Keratinocyte (primary cell): Measurements from ENCODE around the gene MAGI1. TPM values are rescaled to one million over a fixed set of nuclear protein-coding genes. Genes with fewer than 3 reads are reported as not detected.

Source experiments
- DNase-seq: peaks from one replicate; pipeline ENCODE4 v3.0.0-alpha.2; 2011; ENCODE audit warnings: low read depth, missing footprints, low spot score
- FAIRE-seq: peaks from 2 replicates; lab custom pipeline; 2011; peaks lifted over from hg19 to GRCh38; lab: Jason Lieb, UNC
- H2AFZ ChIP-seq: 2 replicates; pipeline ENCODE4 v1.6.0; 2012; ENCODE audit warnings: low read length, control low read depth, inconsistent platforms; ENCODE audit not compliant: control insufficient read depth
- H3K27ac ChIP-seq: 2 replicates; pipeline ENCODE4 v1.5.1; 2011; ENCODE audit warnings: low read length; ENCODE audit not compliant: control insufficient read depth, insufficient read depth
- H3K27me3 ChIP-seq: 3 replicates; pipeline ENCODE4 v1.6.0; 2011; ENCODE audit warnings: low read length; ENCODE audit not compliant: control insufficient read depth, insufficient read depth; ENCODE audit errors: extremely low read depth
- H3K36me3 ChIP-seq, 2 experiments: 2 replicates in 1 of 2; 3 replicates in 1 of 2; pipeline ENCODE4 v1.5.1; 2011; ENCODE audit warnings: low read length in 2 of 2, mild to moderate bottlenecking in 1 of 2; ENCODE audit not compliant: control insufficient read depth in 2 of 2, insufficient read depth in 2 of 2; ENCODE audit errors: extremely low read depth in 1 of 2
- H3K4me1 ChIP-seq: 3 replicates; pipeline ENCODE4 v1.5.1; 2011; ENCODE audit warnings: low read length; ENCODE audit not compliant: control insufficient read depth, insufficient read depth; ENCODE audit errors: extremely low read depth
- H3K4me2 ChIP-seq: 3 replicates; pipeline ENCODE4 v1.6.0; 2011; ENCODE audit warnings: low read depth, low read length; ENCODE audit not compliant: control insufficient read depth, insufficient read depth; ENCODE audit errors: extremely low read depth
- H3K4me3 ChIP-seq, 3 experiments: fragments of 200-600 bp in 1 of 3; sonication (generic) in 1 of 3; 2 replicates in 2 of 3; 3 replicates in 1 of 3; pipeline ENCODE4 v1.5.1; 2011 to 2016; ENCODE audit warnings: low read length in 3 of 3, mild to moderate bottlenecking in 3 of 3, control low read depth in 2 of 3, inconsistent platforms in 1 of 3, low read depth in 1 of 3, mixed read lengths in 1 of 3, mixed run types in 1 of 3, moderate library complexity in 1 of 3; ENCODE audit not compliant: control insufficient read depth in 2 of 3, insufficient read depth in 2 of 3; ENCODE audit errors: extremely low read depth in 1 of 3
- H3K79me2 ChIP-seq: 2 replicates; pipeline ENCODE4 v1.6.0; 2012; ENCODE audit warnings: low read length; ENCODE audit not compliant: control insufficient read depth, insufficient read depth
- H3K9ac ChIP-seq: 3 replicates; pipeline ENCODE4 v1.6.0; 2011; ENCODE audit warnings: low read length; ENCODE audit not compliant: control insufficient read depth, insufficient read depth; ENCODE audit errors: extremely low read depth
- H3K9me1 ChIP-seq: 3 replicates; pipeline ENCODE4 v1.6.0; 2011; ENCODE audit warnings: low read length; ENCODE audit not compliant: control insufficient read depth, insufficient read depth; ENCODE audit errors: extremely low read depth
- H3K9me3 ChIP-seq: 2 replicates; pipeline ENCODE4 v1.5.1; 2012; ENCODE audit warnings: low read depth, low read length; ENCODE audit not compliant: control insufficient read depth
- H4K20me1 ChIP-seq: 3 replicates; pipeline ENCODE4 v1.6.0; 2011; ENCODE audit warnings: low read length; ENCODE audit not compliant: control insufficient read depth, insufficient read depth; ENCODE audit errors: extremely low read depth
- CTCF ChIP-seq, 3 experiments: IDR thresholded peaks in 1 of 3; conservative IDR thresholded peaks in 1 of 3; optimal IDR thresholded peaks in 1 of 3; 2 replicates in 2 of 3; 3 replicates in 1 of 3; pipeline versions ENCODE3 to v1.5.1; 2011; ENCODE audit warnings: low read length in 3 of 3, mild to moderate bottlenecking in 3 of 3, moderate library complexity in 2 of 3, control low read depth in 1 of 3, inconsistent platforms in 1 of 3; ENCODE audit not compliant: insufficient read depth in 2 of 3; ENCODE audit errors: extremely low read depth in 1 of 3
- EZH2 ChIP-seq: IDR thresholded peaks from one replicate; pipeline ENCODE4 v1.6.1; 2012; ENCODE audit warnings: inconsistent platforms, mild to moderate bottlenecking, low read length, moderate library complexity
- dilution Hi-C: fragments of 300-500 bp; cut with MboI; formaldehyde crosslinking; loops from one replicate; pipeline ENCODE4 v1.7.0; 2020; ENCODE audit warnings: low sequenced_read_pairs; ENCODE audit not compliant: extremely low pct_ligation_motif_present
- polyA plus RNA-seq, 5 experiments: library from polyadenylated mRNA; depleted of rRNA in 3 of 5; stranded (reverse) in 3 of 5; stranded (forward) in 1 of 5; unstranded in 1 of 5; fragments of >200 nt; gene quantifications; 1 replicate in 1 of 5; 2 replicates in 3 of 5; 3 replicates in 1 of 5; pipeline versions ENCODE4 v1.2.1 to v1.2.3, GENCODE V29; 2011 to 2012; ENCODE audit warnings: missing spikeins in 2 of 5, low read depth in 1 of 5, low replicate concordance in 1 of 5

MAGI1 gene
- polyA plus RNA-seq, 1 donor (not counting 4 experiments of a cell fraction or from before 2014, with no cell fraction given), result 10.9 TPM

- Histone ChIP-seq H3K4me1 (peaks cover 3% of the 10 kb centered on the region), H3K4me2 (no peak overlapping the region), H4K20me1 (no peaks in the 10 kb centered on the region), H3K27ac (no peak overlapping the region), H3K9me3 (no peaks in the 10 kb centered on the region), H3K27me3 (no peaks in the 10 kb centered on the region), H3K9me1 (no peaks in the 10 kb centered on the region), H3K79me2 (no peaks in the 10 kb centered on the region), H3K9ac (no peak overlapping the region), H2AFZ (no peak overlapping the region), H3K36me3 (no peaks in the 10 kb centered on the region), H3K4me3 (no peak overlapping the region)
- dilution Hi-C loops, result no loop called here
- TF ChIP-seq EZH2 (no peak), CTCF (optimal IDR thresholded peaks at IDR 0.05 in 1 of 3, IDR thresholded peaks at IDR 0.05 in 1 of 3, conservative IDR thresholded peaks at IDR 0.05 in 1 of 3; ENCODE audit: extremely low read depth in 1 of 3, insufficient read depth in 2 of 3, low read length in 3 of 3) (no peak)
- no peak for FAIRE-seq
- no peak for DNase-seq
These were observed 443.3 kb downstream of the MAGI1 start for GRCh38 chr3:65595222-65596028.

GRCh38 chr3:65593780-65594752, 444.7 kb downstream of the MAGI1 start:
- no peak overlapping the region for H3K9ac ChIP-seq
- H3K9me1 ChIP-seq, result no peaks in the 10 kb centered on the region
- DNase-seq (no peak), FAIRE-seq (no peak)
- no peak for TF ChIP-seq CTCF (optimal IDR thresholded peaks at IDR 0.05 in 1 of 3, IDR thresholded peaks at IDR 0.05 in 1 of 3, conservative IDR thresholded peaks at IDR 0.05 in 1 of 3; ENCODE audit: extremely low read depth in 1 of 3, insufficient read depth in 2 of 3, low read length in 3 of 3)
- no peak for TF ChIP-seq EZH2
- H3K4me3 ChIP-seq, result no peak overlapping the region
- no peak overlapping the region for H2AFZ ChIP-seq
- no peaks in the 10 kb centered on the region for H4K20me1 ChIP-seq
- H3K9me3 ChIP-seq, result no peaks in the 10 kb centered on the region
- H3K27me3 ChIP-seq, result no peaks in the 10 kb centered on the region
- H3K79me2 ChIP-seq, result no peaks in the 10 kb centered on the region
- H3K36me3 ChIP-seq, result no peaks in the 10 kb centered on the region
- dilution Hi-C loops, result no loop called here
- H3K4me1 ChIP-seq, result peaks cover 3% of the 10 kb centered on the region
- no peak overlapping the region for H3K27ac ChIP-seq
- no peak overlapping the region for H3K4me2 ChIP-seq
